Activated CD8-positive, alpha-beta memory T cell treated with anti-CD3 and anti-CD28 coated beads, Interleukin-2, amount 50 U/mL, for 1 hour (primary cell): ENCODE measurements around the gene MLLT1.
"Not testable (repeated sequence)": the region's sequence is repeated elsewhere in the genome, so short reads cannot be mapped to it uniquely, and the experiment has no call there.

ENCODE experiments used
- DNase-seq: peaks from one replicate; pipeline ENCODE4 v3.0.0-alpha.2; 2020; ENCODE audit errors: extremely low read depth

Gene MLLT1

GRCh38 chr19:6279931-6280591 is at the start of gene MLLT1:
TSS of gene MLLT1 (minus strand) at chr19:6279975. CDS start at chr19:6279784, 191 bp downstream.
- peak; percentile 81 for DNase-seq

- no peak for DNase-seq
Measured at GRCh38 chr19:6326815-6327214, 47.0 kb upstream of the MLLT1 start.

- no peak for DNase-seq
Measured at GRCh38 chr19:6325614-6326013, 45.8 kb upstream of the MLLT1 start.

- DNase-seq: no peak
Measured at GRCh38 chr19:6324757-6325156, 45.0 kb upstream of the MLLT1 start.

- no peak for DNase-seq
Measured at GRCh38 chr19:6322284-6322683, 42.5 kb upstream of the MLLT1 start.

GRCh38 chr19:6319376-6319775 is 39.6 kb upstream of the MLLT1 start:
- no peak for DNase-seq

- DNase-seq: no peak
Measured at GRCh38 chr19:6318772-6319171, 39.0 kb upstream of the MLLT1 start.

GRCh38 chr19:6315646-6316045 is 35.9 kb upstream of the MLLT1 start:
- not testable (repeated sequence) for DNase-seq

- no peak for DNase-seq
Measured at GRCh38 chr19:6313398-6313969, 33.7 kb upstream of the MLLT1 start.

GRCh38 chr19:6312018-6312417 is 32.2 kb upstream of the MLLT1 start:
- DNase-seq: no peak

- no peak for DNase-seq
Measured at GRCh38 chr19:6298413-6298812, 18.6 kb upstream of the MLLT1 start.

GRCh38 chr19:6297202-6297601 is 17.4 kb upstream of the MLLT1 start:
- DNase-seq: no peak

- no peak for DNase-seq
Measured at GRCh38 chr19:6292006-6292405, 12.2 kb upstream of the MLLT1 start.

- DNase-seq: no peak
Measured at GRCh38 chr19:6288737-6289136, 9.0 kb upstream of the MLLT1 start.

GRCh38 chr19:6287269-6287885 is 7.6 kb upstream of the MLLT1 start:
- no peak for DNase-seq

- DNase-seq: no peak
Measured at GRCh38 chr19:6286676-6287075, 6.9 kb upstream of the MLLT1 start.

GRCh38 chr19:6282393-6282792 is 2.6 kb upstream of the MLLT1 start:
- not testable (repeated sequence) for DNase-seq

- no peak for DNase-seq
Measured at GRCh38 chr19:6279620-6279930, 200 bp downstream of the MLLT1 start.

GRCh38 chr19:6278740-6279619 is 795 bp downstream of the MLLT1 start:
- DNase-seq: no peak

- no peak for DNase-seq
Measured at GRCh38 chr19:6278051-6278450, 1.7 kb downstream of the MLLT1 start.

GRCh38 chr19:6276447-6276846 is 3.3 kb downstream of the MLLT1 start:
- no peak for DNase-seq

GRCh38 chr19:6275170-6275744 is 4.5 kb downstream of the MLLT1 start:
- no peak for DNase-seq
